ENCODE data around the gene ZNF605. TPM values are rescaled to one million over a fixed set of nuclear protein-coding genes. Genes with fewer than 3 reads are reported as not detected.

Gene ZNF605
- total RNA-seq, 1 donor: 14.2 TPM

GRCh38 chr12:132874175-132874574, 81.9 kb downstream of the ZNF605 start:
- no peak for DNase-seq (ENCODE audit: low read depth)
- no peak overlapping the region for H3K4me3 ChIP-seq (ENCODE audit: low read depth, low read length)
- TF ChIP-seq, protein P1, sequence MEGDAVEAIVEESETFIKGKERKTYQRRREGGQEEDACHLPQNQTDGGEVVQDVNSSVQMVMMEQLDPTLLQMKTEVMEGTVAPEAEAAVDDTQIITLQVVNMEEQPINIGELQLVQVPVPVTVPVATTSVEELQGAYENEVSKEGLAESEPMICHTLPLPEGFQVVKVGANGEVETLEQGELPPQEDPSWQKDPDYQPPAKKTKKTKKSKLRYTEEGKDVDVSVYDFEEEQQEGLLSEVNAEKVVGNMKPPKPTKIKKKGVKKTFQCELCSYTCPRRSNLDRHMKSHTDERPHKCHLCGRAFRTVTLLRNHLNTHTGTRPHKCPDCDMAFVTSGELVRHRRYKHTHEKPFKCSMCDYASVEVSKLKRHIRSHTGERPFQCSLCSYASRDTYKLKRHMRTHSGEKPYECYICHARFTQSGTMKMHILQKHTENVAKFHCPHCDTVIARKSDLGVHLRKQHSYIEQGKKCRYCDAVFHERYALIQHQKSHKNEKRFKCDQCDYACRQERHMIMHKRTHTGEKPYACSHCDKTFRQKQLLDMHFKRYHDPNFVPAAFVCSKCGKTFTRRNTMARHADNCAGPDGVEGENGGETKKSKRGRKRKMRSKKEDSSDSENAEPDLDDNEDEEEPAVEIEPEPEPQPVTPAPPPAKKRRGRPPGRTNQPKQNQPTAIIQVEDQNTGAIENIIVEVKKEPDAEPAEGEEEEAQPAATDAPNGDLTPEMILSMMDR (IDR thresholded peaks at IDR 0.05; ENCODE audit: insufficient read depth, low read depth, low read length): no peak

- H3K4me3 ChIP-seq (ENCODE audit: low read depth, low read length): no peak overlapping the region
- no peak for DNase-seq (ENCODE audit: low read depth)
- TF ChIP-seq, protein P1 (IDR thresholded peaks at IDR 0.05; ENCODE audit: insufficient read depth, low read depth, low read length): no peak
Observed at GRCh38 chr12:132873724-132874123, 82.4 kb downstream of the ZNF605 start.

DNA sequence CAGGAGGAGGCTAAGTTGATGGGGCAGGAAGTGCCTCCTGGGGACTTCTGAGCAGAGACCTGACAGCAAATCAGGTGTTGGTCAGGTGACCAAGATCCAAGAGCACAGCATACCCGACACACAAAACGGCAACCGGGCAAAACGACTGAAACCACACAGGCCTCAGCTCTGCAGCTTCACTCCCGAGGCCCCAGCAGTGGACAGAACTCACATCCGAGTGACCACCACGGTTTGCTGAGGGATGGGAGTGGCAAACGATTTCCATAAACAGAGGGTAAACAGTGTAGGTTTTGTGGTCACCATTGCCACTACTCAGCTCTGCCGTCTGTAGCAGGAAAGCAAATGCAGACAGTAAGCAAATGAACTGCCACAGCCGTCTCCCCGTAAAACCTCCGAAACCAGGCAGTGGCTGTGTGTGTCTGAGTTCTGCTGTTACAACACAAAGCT, 83.1 kb downstream of the ZNF605 start:
- no peak overlapping the region for H3K4me3 ChIP-seq (ENCODE audit: low read depth, low read length)
- DNase-seq (ENCODE audit: low read depth): no peak
- TF ChIP-seq, protein P1 (IDR thresholded peaks at IDR 0.05; ENCODE audit: insufficient read depth, low read depth, low read length): no peak

DNA sequence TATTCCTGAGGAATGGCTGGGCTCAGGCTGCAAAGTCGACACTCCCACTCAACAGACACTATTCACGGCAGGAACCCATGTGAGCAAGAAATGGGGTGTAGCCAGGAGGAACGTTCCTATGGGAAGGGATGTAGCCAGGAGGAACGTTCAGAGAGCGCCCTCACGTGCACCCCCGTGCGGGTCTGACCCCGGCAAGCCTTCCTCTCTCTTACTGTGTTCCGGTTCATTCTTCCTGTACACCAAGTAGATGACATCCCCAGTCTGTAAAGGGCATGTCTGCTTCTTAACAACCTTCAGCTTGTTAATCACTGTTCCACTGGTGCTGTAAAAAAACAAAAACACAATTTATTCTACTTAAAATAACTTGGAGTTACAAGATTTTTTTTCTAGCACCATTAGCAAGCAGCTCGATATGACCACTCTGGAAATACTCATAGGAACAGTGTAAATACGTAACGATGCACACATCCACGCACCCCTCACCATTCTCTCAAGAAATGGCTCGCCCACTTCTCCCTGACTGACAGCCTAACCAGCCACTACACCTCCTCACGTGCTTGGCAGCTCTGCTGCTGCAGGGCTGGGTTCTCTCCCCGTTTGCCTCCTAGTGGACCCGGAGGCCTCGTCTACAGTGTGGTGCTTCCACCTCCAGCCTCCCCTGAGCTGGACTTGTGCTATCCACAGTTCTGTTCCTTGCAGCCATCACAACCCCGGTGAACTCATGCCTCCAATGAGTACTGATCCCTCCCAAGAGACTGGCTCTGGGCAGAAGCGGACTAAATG, 83.8 kb downstream of the ZNF605 start:
- no peak overlapping the region for H3K4me3 ChIP-seq (ENCODE audit: low read depth, low read length)
- TF ChIP-seq, protein P1 (IDR thresholded peaks at IDR 0.05; ENCODE audit: insufficient read depth, low read depth, low read length): no peak
- DNase-seq (ENCODE audit: low read depth): no peak

- TF ChIP-seq, protein P1 (IDR thresholded peaks at IDR 0.05; ENCODE audit: insufficient read depth, low read depth, low read length): no peak
- no peak for DNase-seq (ENCODE audit: low read depth)
- no peak overlapping the region for H3K4me3 ChIP-seq (ENCODE audit: low read depth, low read length)
Observed at GRCh38 chr12:132869551-132869950, 86.6 kb downstream of the ZNF605 start.

Small RNA genes within 50 kb of the gene (small RNA-seq; reads per million reads assigned to genes)
- not detected for gene RNU4ATAC12P

Other genes starting within 250 kb of the ZNF605 start
- gene PGAM5, start 245.5 kb downstream of the ZNF605 start, total RNA-seq: 26.7 and 39.3 TPM in 2 replicates
- 94.4 and 118 TPM in 2 replicates for gene ANKLE2, start 194.5 kb downstream of the ZNF605 start, total RNA-seq
- 133 and 148 TPM in 2 replicates for gene GOLGA3, start 127.4 kb downstream of the ZNF605 start, total RNA-seq
- gene CHFR, start 68.7 kb downstream of the ZNF605 start, total RNA-seq: 48.8 and 51.9 TPM in 2 replicates
- 10.4 and 23.2 TPM in 2 replicates for gene ZNF26, start 30.1 kb upstream of the ZNF605 start, total RNA-seq
- gene ZNF84, start 81.2 kb upstream of the ZNF605 start, total RNA-seq: 23.2 and 25.0 TPM in 2 replicates
- 19.3 and 25.0 TPM in 2 replicates for gene ZNF140, start 124.6 kb upstream of the ZNF605 start, total RNA-seq
- gene ZNF891, start 174.0 kb upstream of the ZNF605 start, total RNA-seq: 0.86 and 0.97 TPM in 2 replicates
- 5.2 TPM in 2 replicates for gene ZNF10, start 174.3 kb upstream of the ZNF605 start, total RNA-seq
- gene ZNF268, start 225.2 kb upstream of the ZNF605 start, total RNA-seq: 19.6 and 23.3 TPM in 2 replicates